HG03108 (cell line): Measurements from ENCODE around the gene CDK5RAP3.
A peak's percentile ranks its signal among the peaks of the same experiment; 100 is the strongest.

Experiments used
- ATAC-seq: cut with Tn5 transposase; IDR thresholded peaks from one replicate; pipeline ENCODE4 v1.9.1; 2021; ENCODE audit warnings: moderate library complexity; ENCODE audit not compliant: unreplicated experiment

Gene CDK5RAP3

GRCh38 chr17:47948706-47949196 lies 22.2 kb upstream of the CDK5RAP3 start:
- no peak for ATAC-seq

- peak; percentile 49 for ATAC-seq
Measured at GRCh38 chr17:47949197-47949759, 21.6 kb upstream of the CDK5RAP3 start.

DNA sequence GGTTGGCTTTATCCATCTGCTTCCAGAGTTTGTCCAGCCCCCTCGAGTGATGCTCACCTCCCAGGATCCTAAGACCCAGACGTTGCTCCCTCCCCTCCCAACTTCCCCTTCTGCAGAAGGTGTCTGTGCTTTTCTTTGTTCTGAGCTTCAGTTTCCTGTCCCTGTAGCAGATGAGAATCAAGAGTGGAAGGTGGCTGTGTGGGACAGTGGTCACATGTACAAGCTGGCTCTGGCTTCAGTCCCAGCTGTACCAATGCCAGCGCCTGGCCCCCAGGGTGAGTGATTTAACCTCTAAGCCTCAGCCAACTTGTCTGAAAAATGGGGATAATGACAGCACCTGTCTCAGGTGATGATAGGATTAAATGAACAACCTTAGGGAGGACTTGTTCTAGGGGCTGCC lies 21.0 kb upstream of the CDK5RAP3 start:
- ATAC-seq, result no peak

GRCh38 chr17:47950448-47950847 lies 20.5 kb upstream of the CDK5RAP3 start:
- no peak for ATAC-seq

DNA sequence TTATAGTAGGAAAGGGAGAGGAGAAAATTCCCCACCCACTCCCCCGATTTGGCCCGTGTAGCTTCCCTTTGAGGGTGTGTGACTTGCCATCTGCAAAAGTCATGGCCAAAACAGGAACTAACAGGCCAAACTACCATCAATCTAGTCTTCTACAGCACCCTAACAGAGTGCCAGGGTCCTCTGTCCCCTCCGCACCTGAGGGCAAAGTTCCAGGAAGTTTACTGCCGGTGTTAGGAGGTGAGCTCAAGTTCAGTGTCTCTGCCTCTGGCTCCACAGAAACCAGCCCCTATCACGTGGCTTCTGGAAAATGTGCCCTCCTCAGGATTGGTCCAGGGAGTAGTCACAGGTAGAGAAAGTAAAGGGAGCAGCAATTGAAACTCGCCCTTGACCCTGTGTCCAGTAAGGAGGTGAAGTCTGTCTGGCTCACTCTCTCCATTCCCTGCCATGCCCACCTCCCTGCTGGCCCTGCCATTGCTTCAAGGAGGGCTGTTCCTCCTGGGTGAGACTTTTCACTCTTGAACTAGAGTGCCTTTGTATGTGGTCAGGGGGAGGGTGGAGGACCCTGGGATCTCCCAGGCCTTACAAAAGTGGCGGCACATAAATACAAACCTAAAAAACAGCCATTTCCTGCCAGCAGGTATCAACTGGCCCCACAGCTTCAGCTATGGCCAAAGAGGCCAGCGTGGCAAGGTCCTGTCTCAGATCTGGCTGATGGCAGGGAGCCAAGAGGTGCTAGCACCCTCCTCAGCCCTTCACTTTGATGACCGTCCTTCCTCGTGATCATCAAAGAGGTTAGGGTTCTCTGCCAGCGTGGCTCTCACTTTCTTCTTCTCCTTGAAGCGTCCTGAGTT lies 18.5 kb upstream of the CDK5RAP3 start:
- no peak for ATAC-seq

- no peak for ATAC-seq
Measured at GRCh38 chr17:47953909-47954308, 17.0 kb upstream of the CDK5RAP3 start.

DNA sequence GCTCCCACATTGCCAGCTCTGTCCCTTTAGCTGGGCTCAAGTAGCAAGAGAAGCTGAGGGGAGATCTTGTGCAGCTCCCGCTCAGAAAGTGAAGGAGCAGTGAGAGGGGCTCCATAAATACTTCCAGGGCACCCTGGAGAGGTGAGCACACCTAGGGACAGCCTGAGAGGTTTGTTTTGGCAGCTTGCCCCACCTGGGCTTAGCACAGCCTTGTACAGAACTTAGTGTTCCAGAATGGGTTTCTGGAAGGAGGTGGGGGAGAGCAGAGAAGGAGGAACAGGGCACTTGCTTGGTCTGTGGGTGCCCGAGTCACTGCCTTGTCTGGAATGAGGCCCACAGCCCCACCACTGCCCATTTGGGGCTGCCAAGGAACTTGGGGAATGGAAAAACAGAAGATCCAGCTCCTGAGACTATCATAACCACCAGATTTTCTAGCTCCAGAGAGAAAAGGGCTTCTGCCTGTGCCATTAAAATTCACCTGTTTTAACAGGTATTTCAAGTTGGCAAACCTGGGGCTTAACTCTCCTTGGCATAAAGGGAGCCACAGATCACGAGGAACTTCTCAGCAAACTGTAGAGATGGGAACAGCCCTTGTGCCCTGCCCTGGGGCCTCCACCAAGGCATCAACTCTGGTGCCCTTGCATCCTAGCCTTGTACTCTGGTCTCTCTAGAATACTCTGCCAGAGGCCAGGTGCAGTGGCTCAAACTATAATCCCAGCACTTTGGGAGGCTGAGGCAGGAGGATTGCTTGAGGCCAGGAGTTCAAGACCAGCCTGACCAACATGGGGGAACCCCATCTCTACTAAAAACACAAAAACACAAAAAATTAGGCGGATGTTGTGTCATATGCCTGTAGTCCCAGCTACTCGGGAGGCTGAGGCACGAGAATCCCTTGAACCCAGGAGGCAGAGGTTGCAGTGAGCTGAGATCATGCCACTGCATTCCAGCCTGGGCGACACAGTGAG lies 15.1 kb upstream of the CDK5RAP3 start:
- no peak for ATAC-seq

GRCh38 chr17:47956791-47957590 lies 13.9 kb upstream of the CDK5RAP3 start:
- no peak for ATAC-seq

DNA sequence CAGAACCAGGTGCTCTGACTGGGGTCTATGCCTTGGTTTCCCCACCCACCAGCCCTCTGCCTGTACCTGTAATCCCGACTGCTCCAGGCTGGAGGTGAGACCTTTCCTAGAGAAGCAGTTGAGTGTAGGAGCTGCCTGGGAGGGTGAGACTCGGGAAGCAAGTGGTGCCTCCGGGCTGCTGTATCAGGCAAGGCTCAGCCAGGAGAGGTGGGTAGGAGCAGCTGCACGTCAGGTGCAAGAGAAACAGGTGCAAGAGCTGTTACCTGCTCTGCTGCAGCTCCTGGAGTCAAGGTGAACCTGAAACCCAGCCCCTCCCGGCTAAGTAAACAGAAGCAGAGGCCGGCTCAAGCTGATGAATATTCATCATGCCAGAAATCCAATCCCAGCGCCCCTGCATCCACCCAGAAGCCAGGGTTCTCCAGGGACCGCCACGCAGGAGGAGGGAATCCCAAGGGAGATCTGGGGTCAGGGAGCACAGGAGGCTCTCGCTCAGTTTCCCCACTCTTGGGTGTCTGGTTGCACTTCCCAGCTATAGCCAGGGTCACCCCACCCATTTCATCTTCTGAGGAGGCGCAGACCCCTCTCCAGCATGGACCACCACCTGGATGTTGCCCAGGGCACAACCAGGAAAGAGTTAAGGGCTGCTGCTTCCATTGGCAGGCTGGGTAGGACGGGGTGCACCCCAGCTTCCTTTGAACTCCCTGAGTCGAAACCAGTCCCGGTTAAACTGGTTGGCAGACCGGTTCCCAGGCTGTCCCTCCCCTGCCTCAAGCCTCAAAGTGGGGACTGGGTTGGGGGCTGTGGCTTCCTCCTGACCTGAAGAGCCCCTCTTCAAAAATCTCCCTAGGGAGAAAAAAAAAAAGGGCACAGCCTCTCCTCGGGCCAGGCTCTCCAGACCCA lies 13.1 kb upstream of the CDK5RAP3 start, which contains the start of gene PRR15L:
Gene PRR15L (minus strand): TSS at position 293 of the 900 bp plus-strand sequence. CDS start 4,649 bp downstream, outside the sequence.
- ATAC-seq, result no peak

GRCh38 chr17:47959825-47960655 lies 10.9 kb upstream of the CDK5RAP3 start:
- no peak for ATAC-seq

DNA sequence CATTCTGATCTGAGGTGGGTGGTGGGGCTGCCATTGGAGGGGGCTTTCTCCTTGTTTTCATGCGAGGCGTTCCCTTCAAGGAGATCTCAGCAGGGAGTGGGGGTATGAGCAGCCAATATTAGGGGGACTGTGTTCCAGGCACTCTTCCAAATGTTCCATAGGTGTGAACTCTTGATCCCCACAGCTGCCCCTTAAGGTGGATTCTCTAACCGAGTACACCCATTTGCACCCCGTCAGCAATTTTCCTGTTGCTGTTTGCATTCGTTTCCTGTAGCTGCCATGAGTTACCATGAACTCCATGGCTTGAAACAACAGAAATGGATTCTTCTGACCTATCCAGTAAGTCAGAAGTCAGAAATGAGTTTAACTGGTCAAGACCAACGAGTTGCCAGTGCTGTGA lies 9.5 kb upstream of the CDK5RAP3 start:
- ATAC-seq, result no peak

GRCh38 chr17:47962901-47963300 lies 8.0 kb upstream of the CDK5RAP3 start:
- no peak for ATAC-seq

GRCh38 chr17:47964856-47965255 lies 6.1 kb upstream of the CDK5RAP3 start:
- ATAC-seq, result no peak

GRCh38 chr17:47966079-47966519 lies 4.8 kb upstream of the CDK5RAP3 start:
- no peak for ATAC-seq

DNA sequence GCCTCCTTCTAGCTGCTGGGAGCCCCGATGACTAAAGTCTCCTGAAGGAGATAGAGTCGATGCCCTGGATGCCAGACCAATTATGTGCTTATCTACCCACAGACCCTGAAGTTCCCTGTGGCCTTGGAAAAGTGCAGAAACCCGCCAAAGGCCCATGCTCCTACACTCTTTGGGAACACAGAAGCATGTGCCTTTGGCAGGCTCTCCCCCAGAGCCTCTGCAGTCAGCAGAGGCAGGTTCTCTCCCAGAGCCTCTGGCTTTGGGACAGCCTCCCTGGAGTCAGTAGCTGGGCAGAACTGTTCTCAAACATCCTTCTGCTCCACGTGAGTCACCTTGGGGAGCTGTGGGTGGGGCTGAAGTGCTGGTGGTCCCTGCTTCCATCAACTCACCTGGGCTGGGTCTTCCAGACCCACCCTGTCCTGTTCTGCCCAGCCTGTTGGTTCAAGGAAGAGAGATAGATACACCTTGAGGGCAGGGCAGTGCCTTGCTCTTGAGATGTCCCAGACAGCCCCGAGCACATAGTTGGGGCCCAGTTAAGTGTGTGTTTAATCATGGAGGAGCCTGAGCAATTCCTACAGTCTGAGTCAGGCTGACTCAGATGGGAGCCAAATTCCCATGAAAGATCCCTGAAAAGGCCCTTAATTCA lies 3.2 kb upstream of the CDK5RAP3 start:
- ATAC-seq, result no peak

- no peak for ATAC-seq
Measured at GRCh38 chr17:47968836-47969235, 2.1 kb upstream of the CDK5RAP3 start.

DNA sequence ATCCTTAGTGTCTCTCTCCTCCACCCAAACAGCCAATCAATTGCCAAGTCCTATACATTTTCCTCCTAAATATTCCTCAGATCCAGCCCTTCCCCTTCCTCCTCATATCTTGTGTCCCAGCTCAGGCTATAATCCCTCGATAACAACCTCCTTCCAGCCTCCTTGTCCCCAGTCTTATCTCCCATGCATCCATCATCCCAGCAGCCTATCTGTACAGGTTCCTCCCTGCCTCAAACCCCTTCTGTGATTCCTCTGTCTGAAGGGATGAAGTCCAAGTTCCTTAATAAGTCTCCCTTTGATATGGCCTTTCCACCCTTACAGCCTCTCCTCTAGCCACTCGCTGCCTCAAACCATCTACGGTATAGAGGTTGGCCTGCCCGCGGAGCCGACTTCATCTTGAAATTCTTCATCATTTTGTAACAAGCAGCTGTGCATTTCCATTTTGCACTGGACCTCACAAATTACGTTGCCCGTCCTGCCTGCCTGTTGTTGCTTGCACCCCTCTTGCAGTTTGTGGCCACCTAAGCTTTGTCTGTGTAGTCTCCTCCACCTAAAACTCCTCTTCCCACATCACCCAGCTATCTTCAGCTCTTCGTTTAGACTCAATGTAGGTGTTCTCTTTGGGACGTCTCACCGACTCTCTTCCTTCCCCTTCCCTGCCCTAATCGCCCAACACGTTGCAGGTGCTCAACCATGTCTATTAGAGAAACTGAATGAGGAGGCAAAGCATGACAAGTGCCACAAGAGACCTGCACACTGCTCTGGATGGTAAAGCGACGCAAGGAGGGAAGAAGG lies 786 bp upstream of the CDK5RAP3 start:
- no peak for ATAC-seq
